Loucy (cell line): Measurements from ENCODE around the gene CCDC33.

Source experiments
- CTCF ChIP-seq: fragments of 200-600 bp; sonication (generic); conservative IDR thresholded peaks from 2 replicates; pipeline ENCODE4 v1.5.1; 2014; ENCODE audit warnings: mild to moderate bottlenecking, antibody characterized with exemption, low read length
- EZH2phosphoT487 ChIP-seq: fragments of 200-600 bp; IDR thresholded peaks from 2 replicates; pipeline ENCODE4 v1.6.1; 2018; ENCODE audit warnings: antibody characterized with exemption, mild to moderate bottlenecking, moderate library complexity, borderline replicate concordance

DNA sequence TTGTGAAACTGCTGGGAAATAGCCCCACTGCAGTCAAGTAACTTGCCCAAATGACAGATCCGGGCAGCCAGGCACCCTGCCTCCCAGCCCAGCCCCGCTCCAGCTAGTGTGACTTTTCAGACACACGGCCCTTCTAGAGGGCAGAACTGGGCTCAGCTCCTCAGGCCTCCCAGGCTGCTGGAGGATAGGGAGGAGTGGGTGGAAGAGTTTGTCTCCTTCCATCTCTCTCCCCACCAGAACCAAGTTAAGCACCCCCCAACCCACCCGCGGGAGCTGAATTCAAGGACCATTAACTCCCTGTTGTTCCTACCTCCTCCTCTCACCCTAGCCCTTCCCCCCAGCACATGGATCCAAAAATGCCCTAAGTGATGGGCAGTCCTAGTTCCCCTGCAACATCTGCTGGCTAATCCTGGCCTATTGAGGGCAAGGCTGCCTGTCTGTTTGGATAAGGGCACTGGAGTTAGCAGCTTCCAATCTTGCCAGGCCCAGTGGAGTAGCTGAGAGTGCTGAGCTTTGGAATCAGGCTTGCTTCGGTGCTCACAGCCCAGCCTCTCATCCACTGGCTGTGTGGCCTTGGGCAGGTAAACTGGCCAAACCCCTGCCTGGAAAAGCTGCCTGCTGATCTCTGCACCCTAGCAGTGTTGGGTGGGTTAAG is 3.1 kb downstream of the CCDC33 start:
- TF ChIP-seq CTCF: no peak
- no peak for TF ChIP-seq EZH2phosphoT487
